Cardiac fibroblast (primary cell): ENCODE data around the gene BDKRB2.

ENCODE experiments used
- DNase-seq, 2 donors: peaks; one replicate each; pipeline versions ENCODE4 v3.0.0 to v3.0.0-alpha.2; 2010; ENCODE audit warnings: low read depth in 2 of 2
- H3K4me3 ChIP-seq, 2 donors: replicated peaks in 1 of 2; 1 replicate in 1 of 2; 2 replicates in 1 of 2; pipeline ENCODE4 v1.5.1; 2011; ENCODE audit warnings: low read depth in 2 of 2, low read length in 2 of 2, mild to moderate bottlenecking in 2 of 2, moderate library complexity in 1 of 2
- TF ChIP-seq, protein P1 (sequence below): IDR thresholded peaks from one replicate; pipeline ENCODE4 v1.5.1; 2011; ENCODE audit warnings: low read depth, mild to moderate bottlenecking, low read length, inconsistent platforms

BDKRB2 gene

DNA sequence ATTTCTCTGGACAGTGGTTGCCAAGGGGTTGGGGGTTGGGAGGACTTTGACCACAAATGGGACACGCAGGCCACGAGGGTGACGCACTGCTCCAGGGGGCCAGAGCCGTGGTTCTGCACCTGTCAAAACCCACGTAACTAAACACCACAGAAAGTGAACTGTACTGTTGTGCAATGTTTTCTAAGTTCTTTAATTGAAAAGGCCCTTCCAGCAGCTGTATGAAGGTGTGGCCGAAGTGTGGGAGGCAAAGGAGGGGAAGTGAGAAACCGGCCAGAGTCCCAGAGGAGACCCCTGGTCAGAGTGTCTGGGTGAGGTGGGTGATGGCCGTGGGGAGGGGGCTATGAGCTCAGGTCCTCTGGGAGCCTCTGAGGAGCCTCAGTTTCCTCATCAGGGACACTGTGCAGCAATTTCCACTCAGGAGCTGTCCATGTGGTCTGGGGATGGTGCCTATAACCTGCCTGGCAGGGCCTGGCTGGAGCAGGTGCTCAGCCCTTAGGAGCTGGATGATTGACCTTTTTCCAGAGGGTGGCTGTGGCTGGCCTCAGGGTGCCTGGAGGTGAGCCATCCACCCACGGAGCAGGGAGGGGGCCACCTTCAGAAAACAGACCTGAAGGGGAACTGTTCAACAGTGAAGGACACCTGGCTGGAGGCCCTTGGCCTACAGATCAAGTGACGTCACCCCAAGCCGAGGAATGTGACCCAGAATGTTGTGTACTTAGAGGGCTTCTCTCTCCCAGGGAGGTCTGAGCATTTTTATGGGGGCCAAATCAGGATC lies 9.8 kb upstream of the BDKRB2 start:
- DNase-seq = no peak
- TF ChIP-seq, protein P1, sequence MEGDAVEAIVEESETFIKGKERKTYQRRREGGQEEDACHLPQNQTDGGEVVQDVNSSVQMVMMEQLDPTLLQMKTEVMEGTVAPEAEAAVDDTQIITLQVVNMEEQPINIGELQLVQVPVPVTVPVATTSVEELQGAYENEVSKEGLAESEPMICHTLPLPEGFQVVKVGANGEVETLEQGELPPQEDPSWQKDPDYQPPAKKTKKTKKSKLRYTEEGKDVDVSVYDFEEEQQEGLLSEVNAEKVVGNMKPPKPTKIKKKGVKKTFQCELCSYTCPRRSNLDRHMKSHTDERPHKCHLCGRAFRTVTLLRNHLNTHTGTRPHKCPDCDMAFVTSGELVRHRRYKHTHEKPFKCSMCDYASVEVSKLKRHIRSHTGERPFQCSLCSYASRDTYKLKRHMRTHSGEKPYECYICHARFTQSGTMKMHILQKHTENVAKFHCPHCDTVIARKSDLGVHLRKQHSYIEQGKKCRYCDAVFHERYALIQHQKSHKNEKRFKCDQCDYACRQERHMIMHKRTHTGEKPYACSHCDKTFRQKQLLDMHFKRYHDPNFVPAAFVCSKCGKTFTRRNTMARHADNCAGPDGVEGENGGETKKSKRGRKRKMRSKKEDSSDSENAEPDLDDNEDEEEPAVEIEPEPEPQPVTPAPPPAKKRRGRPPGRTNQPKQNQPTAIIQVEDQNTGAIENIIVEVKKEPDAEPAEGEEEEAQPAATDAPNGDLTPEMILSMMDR = no peak

DNA sequence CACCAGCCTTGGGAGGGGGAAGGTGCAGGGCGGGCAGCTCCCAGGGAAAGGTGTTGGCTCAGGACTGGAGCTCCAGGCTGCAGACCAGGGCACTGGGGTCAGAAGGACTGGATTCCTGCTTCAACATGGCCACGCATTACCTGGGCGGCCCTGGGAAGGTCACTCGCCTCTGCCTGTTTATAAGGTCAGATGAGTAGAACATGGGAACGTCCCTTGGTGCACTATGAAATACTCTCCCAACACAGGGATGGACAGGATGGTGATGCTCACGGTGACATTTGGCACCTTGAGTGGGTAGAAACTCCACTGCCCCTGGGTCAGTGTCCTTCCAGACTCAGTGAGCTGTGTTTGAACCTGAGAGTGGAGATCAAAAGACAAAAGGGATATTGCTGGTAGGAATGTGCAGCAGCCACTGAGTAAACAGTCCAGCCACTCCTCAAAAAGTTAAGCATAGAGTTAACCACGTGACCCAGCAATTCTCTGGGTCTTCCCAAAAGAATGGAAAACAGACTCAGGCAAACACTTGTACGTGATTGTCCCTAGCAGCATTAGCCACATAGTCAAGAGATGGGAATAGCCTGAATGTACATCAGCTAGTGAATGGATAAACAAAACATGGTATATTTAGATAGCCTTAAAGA lies 9.1 kb upstream of the BDKRB2 start:
- TF ChIP-seq, protein P1 = no peak
- no peak overlapping the region for H3K4me3 ChIP-seq
- no peak for DNase-seq

More for the DNA sequence above, 9.8 kb upstream of the BDKRB2 start:
- H3K4me3 ChIP-seq = no peak overlapping the region

DNA sequence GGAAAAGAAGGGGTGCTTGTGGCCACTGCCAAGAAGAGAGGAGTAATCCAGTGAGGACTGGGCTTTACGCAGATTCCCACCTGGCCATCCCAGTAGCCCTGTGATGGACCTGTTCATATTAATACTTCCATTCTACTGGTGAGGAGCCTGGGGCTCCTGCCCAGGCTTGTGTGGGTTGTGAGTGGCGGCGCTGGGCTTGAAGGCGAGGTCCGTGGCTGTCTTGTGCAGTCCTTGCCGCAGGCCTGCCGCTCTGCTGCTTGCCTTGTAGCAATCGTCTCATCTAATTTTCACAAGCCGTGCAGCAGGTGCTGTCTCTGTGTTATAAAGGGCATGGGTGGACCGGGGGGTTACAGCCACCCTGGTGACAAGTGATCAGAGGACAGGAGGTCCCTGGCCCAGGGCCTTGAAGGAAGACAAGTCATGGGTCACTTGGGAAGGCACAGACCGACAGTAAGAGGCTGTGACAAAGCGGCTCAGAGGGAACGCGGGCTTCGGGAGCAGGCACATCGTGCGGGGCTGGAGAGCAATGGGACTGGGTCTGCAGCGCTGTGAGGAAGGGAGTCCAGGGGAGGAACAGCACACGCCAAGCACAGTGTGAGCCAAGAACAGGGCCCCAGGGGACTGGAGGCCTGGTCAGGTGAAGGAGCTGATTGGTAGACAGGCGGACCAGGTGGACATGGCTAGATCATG lies 7.3 kb upstream of the BDKRB2 start:
- no peak for DNase-seq
- TF ChIP-seq, protein P1 = no peak
- no peak overlapping the region for H3K4me3 ChIP-seq

DNA sequence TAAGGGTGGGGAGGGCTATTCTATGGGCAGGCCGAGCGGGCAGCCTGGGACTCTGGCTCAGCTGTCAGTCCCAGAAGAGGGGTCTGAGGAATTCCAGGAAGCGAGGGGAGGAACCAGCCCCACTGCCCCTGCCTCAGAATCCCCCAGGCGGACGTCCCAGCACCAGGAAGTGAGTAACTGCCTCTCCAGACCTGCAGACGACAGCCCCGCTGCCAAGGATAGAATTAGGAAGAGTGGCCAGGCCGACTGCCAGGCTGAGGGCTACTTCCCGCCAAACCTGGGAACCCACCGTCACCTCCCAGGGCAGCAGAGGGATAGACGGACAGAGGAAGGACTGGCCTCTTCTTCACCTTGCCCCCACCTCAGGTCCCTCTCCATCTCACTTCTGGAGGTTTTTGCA lies 6.7 kb upstream of the BDKRB2 start:
- TF ChIP-seq, protein P1 = no peak

DNA sequence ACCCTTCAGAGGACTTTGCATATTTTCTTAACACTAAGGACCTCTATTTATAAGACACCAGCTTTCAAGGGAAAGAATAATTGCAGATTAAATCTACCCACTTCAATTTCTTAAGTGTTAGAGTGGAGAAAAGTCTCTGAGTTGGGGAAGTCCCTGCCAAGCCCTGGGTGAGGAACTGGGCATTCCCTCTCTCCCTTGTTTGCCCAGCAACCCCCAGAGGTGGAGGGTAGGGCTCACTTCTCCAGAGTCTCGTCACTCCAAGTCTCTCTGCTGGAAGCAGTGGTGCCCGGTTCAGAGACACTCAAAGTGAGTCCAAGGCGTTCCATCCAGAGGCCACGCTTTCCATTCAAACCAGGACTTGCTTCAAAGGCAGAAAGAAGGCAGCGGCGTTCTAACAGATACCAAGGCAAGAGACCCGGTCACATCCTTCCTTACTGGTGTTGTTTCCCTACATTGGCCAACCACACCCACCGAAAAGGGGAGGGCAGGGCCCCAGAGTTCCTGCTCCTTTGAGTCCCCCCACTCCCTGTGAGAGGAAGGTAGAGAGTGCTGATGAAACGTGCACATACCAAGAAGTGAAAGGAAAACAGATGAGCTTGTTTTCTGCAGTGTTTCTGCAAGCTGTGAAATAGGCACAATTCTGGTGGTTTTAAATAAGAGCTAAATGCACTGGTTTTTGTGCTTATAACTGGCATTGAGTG lies 6.1 kb upstream of the BDKRB2 start:
- TF ChIP-seq, protein P1 = no peak
- no peak for DNase-seq
- H3K4me3 ChIP-seq = no peak overlapping the region

More for the DNA sequence above, 6.7 kb upstream of the BDKRB2 start:
- no peak for DNase-seq
- H3K4me3 ChIP-seq = no peak overlapping the region

DNA sequence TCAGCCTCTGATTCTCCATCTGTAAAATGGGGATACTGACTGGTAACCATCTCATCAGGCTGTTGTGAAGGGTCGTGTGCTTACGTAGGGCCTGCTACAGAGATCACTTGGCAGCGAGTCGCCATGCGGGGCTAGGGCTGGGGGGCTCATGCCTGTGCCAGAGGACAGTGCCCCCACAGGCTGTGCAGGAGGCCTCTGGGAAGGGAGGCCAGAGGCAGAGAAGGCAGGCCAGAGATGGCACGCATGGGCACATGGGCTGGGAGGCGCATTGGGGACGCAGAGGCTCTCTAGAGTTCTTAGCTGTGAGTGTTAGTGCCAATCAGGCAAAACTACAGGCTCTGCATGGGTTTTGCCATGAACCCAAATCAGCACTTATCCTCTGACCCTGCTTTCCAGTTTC lies 3.5 kb upstream of the BDKRB2 start:
- TF ChIP-seq, protein P1 = no peak
- no peak overlapping the region for H3K4me3 ChIP-seq
- no peak for DNase-seq
